HepG2 (cell line): ENCODE results near the gene CATSPERD. TPM values are rescaled to one million over a fixed set of nuclear protein-coding genes. Genes with fewer than 3 reads are reported as not detected.
A peak's percentile ranks its signal among the peaks of the same experiment; 100 is the strongest.

Experiments
- BORCS8-MEF2B ChIP-seq: sonication (generic); formaldehyde crosslinking; IDR thresholded peaks from 2 replicates; pipeline ENCODE4 v1.8.0; 2022; ENCODE audit warnings: mild to moderate bottlenecking, missing genetic modification reagents
- HMGA1 ChIP-seq: sonication (generic); formaldehyde crosslinking; conservative IDR thresholded peaks from 2 replicates; pipeline ENCODE4 v1.4.0; 2020; ENCODE audit warnings: missing genetic modification reagents
- HNRNPK ChIP-seq: fragments of 200-400 bp; formaldehyde crosslinking; IDR thresholded peaks from 2 replicates; pipeline ENCODE4 v1.6.1; 2018; ENCODE audit warnings: low read length, low read depth, moderate library complexity, mild to moderate bottlenecking; ENCODE audit not compliant: poor library complexity, severe bottlenecking
- KAT7 ChIP-seq: IDR thresholded peaks from 2 replicates; pipeline ENCODE4 v1.6.1; 2018; ENCODE audit warnings: borderline replicate concordance, missing compliant biosample characterization
- KDM5B ChIP-seq: sonication (generic); formaldehyde crosslinking; IDR thresholded peaks from 2 replicates; pipeline ENCODE4 v1.4.0; 2020; ENCODE audit warnings: missing genetic modification reagents, mild to moderate bottlenecking, borderline replicate concordance
- MLLT10 ChIP-seq: sonication (generic); formaldehyde crosslinking; IDR thresholded peaks from 2 replicates; pipeline ENCODE4 v1.4.0; 2020; ENCODE audit warnings: missing genetic modification reagents
- NCOA1 ChIP-seq: sonication (generic); formaldehyde crosslinking; IDR thresholded peaks from 2 replicates; pipeline ENCODE4 v1.9.0; 2021; ENCODE audit warnings: missing genetic modification reagents
- NFE2L1 ChIP-seq: sonication (generic); formaldehyde crosslinking; IDR thresholded peaks from 2 replicates; pipeline ENCODE4 v1.4.0; 2020; ENCODE audit warnings: missing genetic modification reagents, mild to moderate bottlenecking, borderline replicate concordance
- NONO ChIP-seq, 2 experiments: fragments of 450-650 bp in 1 of 2; sonication (generic) in 1 of 2; formaldehyde crosslinking in 1 of 2; IDR thresholded peaks in 1 of 2; conservative IDR thresholded peaks in 1 of 2; 2 replicates each; pipeline versions ENCODE4 v1.6.1 to v1.8.0; 2017 to 2022; ENCODE audit warnings: mild to moderate bottlenecking in 1 of 2, missing genetic modification reagents in 1 of 2, moderate library complexity in 1 of 2
- NR3C1 ChIP-seq: sonication (generic); formaldehyde crosslinking; IDR thresholded peaks from 2 replicates; pipeline ENCODE4 v1.4.0; 2020; ENCODE audit warnings: missing genetic modification reagents
- PHB2 ChIP-seq: fragments of 450-650 bp; IDR thresholded peaks from 2 replicates; pipeline ENCODE4 v1.6.1; 2018; ENCODE audit not compliant: partially characterized antibody
- SCMH1 ChIP-seq: sonication (generic); formaldehyde crosslinking; IDR thresholded peaks from 2 replicates; pipeline ENCODE4 v1.9.0; 2021; ENCODE audit warnings: missing genetic modification reagents, mild to moderate bottlenecking, borderline replicate concordance
- SNAPC2 ChIP-seq: sonication (generic); formaldehyde crosslinking; IDR thresholded peaks from 2 replicates; pipeline ENCODE4 v1.8.1; 2022; ENCODE audit warnings: mild to moderate bottlenecking, missing genetic modification reagents
- TRAFD1 ChIP-seq: sonication (generic); formaldehyde crosslinking; IDR thresholded peaks from 2 replicates; pipeline ENCODE4 v1.5.1; 2020; ENCODE audit warnings: missing genetic modification reagents, mild to moderate bottlenecking, borderline replicate concordance
- ZNF124 ChIP-seq: sonication (generic); formaldehyde crosslinking; IDR thresholded peaks from 2 replicates; pipeline ENCODE4 v1.4.0; 2020; ENCODE audit warnings: missing genetic modification reagents
- ZNF264 ChIP-seq: sonication (generic); formaldehyde crosslinking; IDR thresholded peaks from 2 replicates; pipeline ENCODE4 v1.4.0; 2020; ENCODE audit warnings: missing genetic modification reagents
- ZNF275 ChIP-seq: sonication (generic); formaldehyde crosslinking; IDR thresholded peaks from 2 replicates; pipeline ENCODE4 v1.8.0; 2022; ENCODE audit warnings: missing genetic modification reagents, mild to moderate bottlenecking, inconsistent platforms, borderline replicate concordance
- ZNF282 ChIP-seq: fragments of 450-650 bp; IDR thresholded peaks from 2 replicates; pipeline ENCODE4 v1.6.1; 2018; ENCODE audit not compliant: partially characterized antibody
- ZNF326 ChIP-seq: sonication (generic); formaldehyde crosslinking; IDR thresholded peaks from 2 replicates; pipeline ENCODE4 v1.4.0; 2020; ENCODE audit warnings: missing genetic modification reagents, borderline replicate concordance
- ZNF619 ChIP-seq: sonication (generic); formaldehyde crosslinking; IDR thresholded peaks from 2 replicates; pipeline ENCODE4 v1.4.0; 2020; ENCODE audit warnings: mild to moderate bottlenecking, missing genetic modification reagents
- ZNF749 ChIP-seq: sonication (generic); formaldehyde crosslinking; IDR thresholded peaks from 2 replicates; pipeline ENCODE4 v1.8.0; 2022; ENCODE audit warnings: mild to moderate bottlenecking, missing genetic modification reagents, moderate library complexity, borderline replicate concordance
- ZNF766 ChIP-seq: sonication (generic); formaldehyde crosslinking; IDR thresholded peaks from 2 replicates; pipeline ENCODE4 v1.5.0; 2020; ENCODE audit warnings: missing genetic modification reagents, borderline replicate concordance
- ZSCAN9 ChIP-seq: IDR thresholded peaks from 2 replicates; pipeline ENCODE4 v1.6.1; 2016; ENCODE audit warnings: borderline replicate concordance
- polyA plus RNA-seq, 8 experiments: library from polyadenylated mRNA; depleted of rRNA in 3 of 8; stranded (reverse) in 7 of 8; unstranded in 1 of 8; fragments of >200 nt; fragmentation: Illumina TruSeq in 4 of 8; extraction: Trizol in 4 of 8; gene quantifications; 2 replicates each; pipeline versions ENCODE4 v1.2.1 to v1.2.3, GENCODE V29; 2011 to 2016; ENCODE audit warnings: low read depth in 4 of 8, missing spikeins in 1 of 8, mixed read lengths in 1 of 8; ENCODE audit not compliant: insufficient read depth in 1 of 8
- total RNA-seq, 5 experiments: library from RNA; depleted of rRNA; stranded (reverse); fragments of >200 nt; fragmentation: Illumina TruSeq; extraction: Trizol; gene quantifications; 2 replicates each; pipeline ENCODE4 v1.2.3, GENCODE V29; 2016; ENCODE audit warnings: low read depth in 1 of 5
- TF ChIP-seq, protein P1 (sequence below): sonication (generic); formaldehyde crosslinking; IDR thresholded peaks from 2 replicates; pipeline ENCODE4 v1.4.0; 2020; ENCODE audit warnings: missing genetic modification reagents
- TF ChIP-seq, protein P2 (sequence below): sonication (generic); formaldehyde crosslinking; conservative IDR thresholded peaks from 2 replicates; pipeline ENCODE4 v1.8.0; 2022; ENCODE audit warnings: low read depth, missing genetic modification reagents

Gene CATSPERD
- total and polyA plus RNA-seq, 2 of the 13 experiments (the other 11 are each of a cell fraction or from before 2014, with no cell fraction given), result 0.04 TPM; not detected in 1

DNA sequence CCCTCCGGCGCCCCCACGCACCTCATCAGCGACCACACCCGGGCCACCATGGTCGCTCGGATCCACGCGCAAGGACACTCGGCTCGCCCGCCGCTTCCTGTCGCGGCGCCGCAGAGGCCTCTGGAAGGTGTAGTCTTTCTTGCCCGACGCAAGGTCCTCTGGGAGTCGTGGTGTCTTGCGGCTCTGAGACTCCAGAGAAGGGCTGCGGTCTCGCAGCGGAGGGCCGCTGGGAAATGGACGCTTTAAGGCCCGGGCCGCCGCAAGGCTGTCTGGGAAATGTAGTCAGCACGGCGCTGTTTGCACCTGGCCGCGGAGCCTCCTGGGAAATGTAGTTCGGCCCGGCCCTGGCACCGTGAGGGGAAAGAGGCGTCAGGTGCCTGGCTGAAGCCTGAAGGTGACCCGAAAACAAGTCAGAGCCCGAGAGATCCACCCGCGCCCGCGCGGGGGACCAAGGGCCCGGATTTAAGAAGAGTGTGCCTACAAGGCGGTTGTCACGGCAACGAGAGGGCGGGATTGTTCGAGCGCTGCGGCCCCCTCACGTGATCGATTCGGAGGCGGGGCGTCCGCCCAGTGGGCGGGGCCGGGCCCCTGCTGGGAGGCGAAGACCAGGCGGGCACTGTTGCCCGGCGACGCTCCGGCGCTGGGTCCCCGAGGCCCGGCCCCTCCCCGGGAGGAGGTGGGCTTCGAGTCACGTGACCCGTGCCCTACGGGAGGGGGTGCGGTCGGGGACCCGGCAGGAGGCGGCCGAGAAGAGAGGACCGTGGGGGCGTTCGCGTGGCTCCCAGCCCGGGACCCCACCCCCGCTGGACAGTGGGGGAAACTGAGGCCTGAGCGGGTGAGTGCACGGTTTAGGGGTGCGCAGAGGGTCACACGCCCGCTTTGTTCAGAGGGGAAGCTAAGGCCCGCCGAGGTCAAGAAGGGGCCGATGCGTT is 39.7 kb upstream of the CATSPERD start, which contains the start of the genes HSD11B1L and MICOS13 (continued):
- TF ChIP-seq NONO (IDR thresholded peaks at IDR 0.05), result no peak
- peak; percentile 61; the same call in 1 of the 2 replicates for TF ChIP-seq NONO (CRISPR knock-in tag; conservative IDR thresholded peaks at IDR 0.05)
- 0 out of 2 replicates have a peak, but pooled peaks have one; percentile 8 for TF ChIP-seq ZNF264
- TF ChIP-seq HMGA1 (CRISPR knock-in tag), result no peak
- peak; percentile 29; the same call in 1 of the 2 replicates for TF ChIP-seq TRAFD1
- 0 out of 2 replicates have a peak, but pooled peaks have one; percentile 37 for TF ChIP-seq ZSCAN9 (CRISPR knock-in tag)
- TF ChIP-seq ZNF282, result no peak
- TF ChIP-seq BORCS8-MEF2B (CRISPR knock-in tag), result no peak
- TF ChIP-seq HNRNPK, result no peak
- no peak for TF ChIP-seq ZNF326
- TF ChIP-seq, protein P1, sequence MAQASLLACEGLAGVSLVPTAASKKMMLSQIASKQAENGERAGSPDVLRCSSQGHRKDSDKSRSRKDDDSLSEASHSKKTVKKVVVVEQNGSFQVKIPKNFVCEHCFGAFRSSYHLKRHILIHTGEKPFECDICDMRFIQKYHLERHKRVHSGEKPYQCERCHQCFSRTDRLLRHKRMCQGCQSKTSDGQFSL (CRISPR knock-in tag), result no peak
- TF ChIP-seq ZNF619 (CRISPR knock-in tag), result peak; percentile 34; the same call in 1 of the 2 replicates
- TF ChIP-seq, protein P2, sequence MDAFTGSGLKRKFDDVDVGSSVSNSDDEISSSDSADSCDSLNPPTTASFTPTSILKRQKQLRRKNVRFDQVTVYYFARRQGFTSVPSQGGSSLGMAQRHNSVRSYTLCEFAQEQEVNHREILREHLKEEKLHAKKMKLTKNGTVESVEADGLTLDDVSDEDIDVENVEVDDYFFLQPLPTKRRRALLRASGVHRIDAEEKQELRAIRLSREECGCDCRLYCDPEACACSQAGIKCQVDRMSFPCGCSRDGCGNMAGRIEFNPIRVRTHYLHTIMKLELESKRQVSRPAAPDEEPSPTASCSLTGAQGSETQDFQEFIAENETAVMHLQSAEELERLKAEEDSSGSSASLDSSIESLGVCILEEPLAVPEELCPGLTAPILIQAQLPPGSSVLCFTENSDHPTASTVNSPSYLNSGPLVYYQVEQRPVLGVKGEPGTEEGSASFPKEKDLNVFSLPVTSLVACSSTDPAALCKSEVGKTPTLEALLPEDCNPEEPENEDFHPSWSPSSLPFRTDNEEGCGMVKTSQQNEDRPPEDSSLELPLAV (CRISPR knock-in tag), result no peak
- 0 out of 2 replicates have a peak, but pooled peaks have one; percentile 40 for TF ChIP-seq ZNF766 (CRISPR knock-in tag)
- TF ChIP-seq KDM5B (CRISPR knock-in tag), result no peak; the same call in 1 of the 2 replicates
- TF ChIP-seq ZNF124 (CRISPR knock-in tag), result no peak
- TF ChIP-seq KAT7 (CRISPR knock-in tag), result no peak
- TF ChIP-seq ZNF749 (CRISPR knock-in tag), result no peak; the same call in 1 of the 2 replicates
- TF ChIP-seq SNAPC2 (CRISPR knock-in tag), result no peak
- TF ChIP-seq NCOA1 (CRISPR knock-in tag), result no peak
- TF ChIP-seq PHB2, result no peak
- no peak for TF ChIP-seq SCMH1 (CRISPR knock-in tag)
- no peak for TF ChIP-seq MLLT10 (CRISPR knock-in tag)
- TF ChIP-seq ZNF275, result peak; percentile 51; the same call in 1 of the 2 replicates
- no peak for TF ChIP-seq NFE2L1 (CRISPR knock-in tag)
- TF ChIP-seq NR3C1 (CRISPR knock-in tag), result no peak
